ENCODE measurements around the gene ADAMTSL1.

The ADAMTSL1 gene

GRCh38 chr9:18703901-18704379 lies 230.0 kb downstream of the ADAMTSL1 start:
- DNase-seq: no peak

- no peak for DNase-seq
These were observed 231.9 kb downstream of the ADAMTSL1 start for GRCh38 chr9:18705796-18706392.

GRCh38 chr9:18706648-18707047 lies 232.7 kb downstream of the ADAMTSL1 start:
- no peak for DNase-seq

GRCh38 chr9:18707061-18707461 lies 233.1 kb downstream of the ADAMTSL1 start:
- DNase-seq: no peak

GRCh38 chr9:18707489-18708205 lies 233.7 kb downstream of the ADAMTSL1 start:
- no peak for DNase-seq

- DNase-seq: no peak
These were observed 234.5 kb downstream of the ADAMTSL1 start for GRCh38 chr9:18708429-18708828.

- no peak for DNase-seq
These were observed 236.1 kb downstream of the ADAMTSL1 start for GRCh38 chr9:18710065-18710464.

GRCh38 chr9:18717759-18718158 lies 243.8 kb downstream of the ADAMTSL1 start:
- DNase-seq: no peak

- no peak for DNase-seq
These were observed 244.4 kb downstream of the ADAMTSL1 start for GRCh38 chr9:18718393-18718792.

GRCh38 chr9:18718932-18719331 lies 245.0 kb downstream of the ADAMTSL1 start:
- DNase-seq: no peak

- DNase-seq: no peak
These were observed 246.7 kb downstream of the ADAMTSL1 start for GRCh38 chr9:18720691-18721090.

- DNase-seq: no peak
These were observed 247.5 kb downstream of the ADAMTSL1 start for GRCh38 chr9:18721267-18721994.

- DNase-seq: no peak
These were observed 248.0 kb downstream of the ADAMTSL1 start for GRCh38 chr9:18721995-18722310.

- no peak for DNase-seq
These were observed 248.9 kb downstream of the ADAMTSL1 start for GRCh38 chr9:18722882-18723281.

- no peak for DNase-seq
These were observed 249.4 kb downstream of the ADAMTSL1 start for GRCh38 chr9:18723366-18723765.

- no peak for DNase-seq
These were observed 252.6 kb downstream of the ADAMTSL1 start for GRCh38 chr9:18726546-18726945.

- no peak for DNase-seq
These were observed 254.0 kb downstream of the ADAMTSL1 start for GRCh38 chr9:18727904-18728303.

- no peak for DNase-seq
These were observed 254.7 kb downstream of the ADAMTSL1 start for GRCh38 chr9:18728642-18729041.

- DNase-seq: no peak
These were observed 256.3 kb downstream of the ADAMTSL1 start for GRCh38 chr9:18730241-18730640.

GRCh38 chr9:18739127-18739526 lies 265.2 kb downstream of the ADAMTSL1 start:
- DNase-seq: no peak

- DNase-seq: no peak
These were observed 265.8 kb downstream of the ADAMTSL1 start for GRCh38 chr9:18739641-18740318.

GRCh38 chr9:18741359-18741758 lies 267.4 kb downstream of the ADAMTSL1 start:
- no peak for DNase-seq

GRCh38 chr9:18741945-18742344 lies 268.0 kb downstream of the ADAMTSL1 start:
- no peak for DNase-seq

- DNase-seq: no peak
These were observed 269.5 kb downstream of the ADAMTSL1 start for GRCh38 chr9:18743421-18743820.
